GM23248 (cell line): ENCODE measurements around the gene RNF40. TPM values are rescaled to one million over a fixed set of nuclear protein-coding genes. Genes with fewer than 3 reads are reported as not detected.

ENCODE experiments used
- DNase-seq: peaks from one replicate; pipeline ENCODE4 v3.0.0-alpha.2; 2015
- H2AFZ ChIP-seq: fragments of 200-600 bp; sonication (generic); 2 replicates; pipeline ENCODE4 v1.6.1; 2016; ENCODE audit warnings: antibody characterized with exemption
- H3F3A ChIP-seq: fragments of 200-600 bp; sonication (generic); 2 replicates; pipeline ENCODE4 v1.6.1; 2016; ENCODE audit warnings: mild to moderate bottlenecking, antibody characterized with exemption, mixed run types; ENCODE audit not compliant: insufficient read depth
- H3K27ac ChIP-seq: fragments of 200-600 bp; sonication (generic); 2 replicates; pipeline ENCODE4 v1.5.1; 2016; ENCODE audit warnings: mild to moderate bottlenecking
- H3K27me3 ChIP-seq: fragments of 200-600 bp; sonication (generic); replicated peaks from 2 replicates; pipeline ENCODE4 v1.6.1; 2016; ENCODE audit warnings: mild to moderate bottlenecking; ENCODE audit not compliant: insufficient read depth
- H3K36me3 ChIP-seq: fragments of 200-600 bp; sonication (generic); 2 replicates; pipeline ENCODE4 v1.6.1; 2016; ENCODE audit warnings: low read depth, mild to moderate bottlenecking
- H3K4me1 ChIP-seq: fragments of 200-600 bp; sonication (generic); 2 replicates; pipeline ENCODE4 v1.6.1; 2016; ENCODE audit warnings: mild to moderate bottlenecking; ENCODE audit not compliant: insufficient read depth
- H3K4me2 ChIP-seq: fragments of 200-600 bp; sonication (generic); one replicate; pipeline ENCODE4 v1.6.1; 2016; ENCODE audit warnings: mild to moderate bottlenecking; ENCODE audit not compliant: unreplicated experiment
- H3K4me3 ChIP-seq: fragments of 200-600 bp; sonication (generic); 2 replicates; pipeline ENCODE4 v1.5.1; 2016; ENCODE audit warnings: mild to moderate bottlenecking
- H3K79me2 ChIP-seq: fragments of 200-600 bp; sonication (generic); 2 replicates; pipeline ENCODE4 v1.6.1; 2016; ENCODE audit warnings: mild to moderate bottlenecking; ENCODE audit not compliant: insufficient read depth
- H3K9ac ChIP-seq: fragments of 200-600 bp; sonication (generic); 2 replicates; pipeline ENCODE4 v1.6.1; 2016; ENCODE audit warnings: mild to moderate bottlenecking
- H3K9me2 ChIP-seq: fragments of 200-600 bp; sonication (generic); 2 replicates; pipeline ENCODE4 v1.6.1; 2016; ENCODE audit warnings: mixed run types, mild to moderate bottlenecking, moderate library complexity; ENCODE audit not compliant: insufficient read depth
- H3K9me3 ChIP-seq: fragments of 200-600 bp; sonication (generic); one replicate; pipeline ENCODE4 v1.6.1; 2017; ENCODE audit warnings: low read depth
- H4K20me1 ChIP-seq: fragments of 200-600 bp; sonication (generic); 2 replicates; pipeline ENCODE4 v1.6.0; 2016; ENCODE audit not compliant: insufficient read depth
- EZH2 ChIP-seq: fragments of 200-600 bp; sonication (generic); IDR thresholded peaks from 2 replicates; pipeline ENCODE4 v1.6.1; 2018; ENCODE audit warnings: antibody characterized with exemption, mild to moderate bottlenecking; ENCODE audit not compliant: insufficient read depth, poor library complexity, severe bottlenecking
- EZH2phosphoT487 ChIP-seq: fragments of 200-600 bp; sonication (generic); IDR thresholded peaks from 2 replicates; pipeline ENCODE4 v1.6.1; 2018; ENCODE audit warnings: antibody characterized with exemption, moderate library complexity, mild to moderate bottlenecking, low read depth; ENCODE audit not compliant: insufficient read depth
- WGBS, 2 experiments: methylation state at CpG; one replicate each; pipeline ENCODE4 v1.1.6; 2015 to 2017; ENCODE audit warnings: low lambda C conversion rate in 2 of 2, low coverage in 1 of 2; ENCODE audit errors: missing lambda C conversion rate in 2 of 2; 5-methylcytosine and 5-hydroxymethylcytosine counted together
- in situ Hi-C: fragments of 300-500 bp; cut with MboI; formaldehyde crosslinking; loops from 2 replicates; pipeline ENCODE4 v1.15.0; 2020
- polyA plus RNA-seq: library from polyadenylated mRNA; unstranded; fragments of >200 nt; fragmentation: Nextera tagmentation; extraction: Ambion mirVana; gene quantifications from 2 replicates; pipeline ENCODE4 v1.2.1, GENCODE V29; 2016
- total RNA-seq: library from RNA; depleted of rRNA; stranded (reverse); fragments of >200 nt; shearing (Covaris generic); gene quantifications from 2 replicates; pipeline ENCODE4 v1.2.3, GENCODE V29; 2014

Gene RNF40
- total and polyA plus RNA-seq, 2 experiments from 2014 or later: 71.2 to 97.9 TPM

GRCh38 chr16:30780021-30780420 is 17.9 kb downstream of the RNF40 start:
- Histone ChIP-seq H3K4me3 (no peak overlapping the region), H3K9ac (no peak overlapping the region), H3K9me3 (no peaks in the 10 kb centered on the region), H4K20me1 (no peaks in the 10 kb centered on the region), H3K4me1 (peaks cover 5% of the 10 kb centered on the region; the same call in 1 of the 2 replicates), H3K27me3 (no peaks in the 10 kb centered on the region), H2AFZ (no peak overlapping the region), H3K27ac (no peak overlapping the region), H3K4me2 (no peak overlapping the region), H3K79me2 (peaks cover 14% of the 10 kb centered on the region), H3K36me3 (no peaks in the 10 kb centered on the region), H3F3A (peaks cover 6% of the 10 kb centered on the region; the same call in 1 of the 2 replicates), H3K9me2 (no peaks in the 10 kb centered on the region)
- no peak for DNase-seq
- in situ Hi-C loops: no loop called here
- TF ChIP-seq EZH2 (no peak), EZH2phosphoT487 (no peak)
- 69% methylated on average over 3 of the region's 3 CpGs for WGBS, 2 experiments

GRCh38 chr16:30780549-30780948 is 18.4 kb downstream of the RNF40 start:
- Histone ChIP-seq H3K27me3 (no peaks in the 10 kb centered on the region), H3K4me2 (no peak overlapping the region), H3K4me1 (peaks cover 4% of the 10 kb centered on the region; the same call in 1 of the 2 replicates), H3K27ac (no peak overlapping the region), H3K9ac (no peak overlapping the region), H3K79me2 (peaks cover 19% of the 10 kb centered on the region), H3K9me3 (no peaks in the 10 kb centered on the region), H4K20me1 (no peaks in the 10 kb centered on the region), H3K9me2 (no peaks in the 10 kb centered on the region), H3K36me3 (no peaks in the 10 kb centered on the region), H2AFZ (no peak overlapping the region), H3K4me3 (no peak overlapping the region), H3F3A (peaks cover 5% of the 10 kb centered on the region; the same call in 1 of the 2 replicates)
- TF ChIP-seq EZH2 (no peak), EZH2phosphoT487 (no peak)
- 93 to 97% methylated on average over 4 of the region's 4 CpGs for WGBS, 2 experiments
- in situ Hi-C loops: no loop called here
- DNase-seq: no peak

- TF ChIP-seq EZH2phosphoT487: no peak
- no peak for TF ChIP-seq EZH2
- Histone ChIP-seq H3K79me2 (peaks cover 30% of the 10 kb centered on the region), H3K4me3 (no peak overlapping the region), H4K20me1 (no peaks in the 10 kb centered on the region), H3F3A (no peaks in the 10 kb centered on the region), H3K27me3 (no peaks in the 10 kb centered on the region), H3K4me1 (no peaks in the 10 kb centered on the region; the same call in 1 of the 2 replicates), H3K27ac (no peak overlapping the region), H3K9me2 (no peaks in the 10 kb centered on the region), H3K9me3 (no peaks in the 10 kb centered on the region), H3K9ac (no peak overlapping the region), H3K4me2 (no peak overlapping the region), H3K36me3 (no peaks in the 10 kb centered on the region), H2AFZ (no peak overlapping the region)
- DNase-seq: no peak
- 96% methylated on average over 54 to 63 of the region's 63 CpGs for WGBS, 2 experiments
- in situ Hi-C loops: no loop called here
Measured at GRCh38 chr16:30782486-30783279, 20.6 kb downstream of the RNF40 start.

GRCh38 chr16:30783280-30784109 is 21.4 kb downstream of the RNF40 start:
- TF ChIP-seq EZH2 (no peak), EZH2phosphoT487 (no peak)
- Histone ChIP-seq H3K4me3 (no peak overlapping the region), H3K79me2 (peaks cover 32% of the 10 kb centered on the region), H3K4me2 (no peak overlapping the region), H3K36me3 (no peaks in the 10 kb centered on the region), H3K27ac (no peak overlapping the region), H2AFZ (no peak overlapping the region), H3K4me1 (no peaks in the 10 kb centered on the region; the same call in 1 of the 2 replicates), H3K9me2 (no peaks in the 10 kb centered on the region), H4K20me1 (no peaks in the 10 kb centered on the region), H3K9ac (no peak overlapping the region), H3K27me3 (no peaks in the 10 kb centered on the region), H3K9me3 (no peaks in the 10 kb centered on the region), H3F3A (no peaks in the 10 kb centered on the region)
- 92 to 98% methylated on average over 35 to 53 of the region's 57 CpGs for whole genome bisulfite sequencing, 2 experiments
- DNase-seq: no peak
- in situ Hi-C loops: no loop called here
